ENCODE data around the gene STXBP2.

GRCh38 chr19:7644550-7644877 lies 7.6 kb downstream of the STXBP2 start:
- TF ChIP-seq CTCF (IDR thresholded peaks at IDR 0.05; ENCODE audit: low read length) (no peak), EZH2 (optimal IDR thresholded peaks at IDR 0.05; ENCODE audit: low read depth, low read length) (no peak)

Measured in MM.1S (cell line).